GM21825 (cell line): Measurements from ENCODE around the gene P2RY6.
"Not testable (repeated sequence)": the region's sequence is repeated elsewhere in the genome, so short reads cannot be mapped to it uniquely, and the experiment has no call there.

Source experiments
- ATAC-seq: cut with Tn5 transposase; IDR thresholded peaks from one replicate; pipeline ENCODE4 v1.9.1; 2021; ENCODE audit warnings: mild to moderate bottlenecking, moderate library complexity; ENCODE audit not compliant: unreplicated experiment

The P2RY6 gene

GRCh38 chr11:73259406-73260126, 12.6 kb upstream of the P2RY6 start:
- ATAC-seq = no peak

GRCh38 chr11:73260127-73260457, 12.0 kb upstream of the P2RY6 start:
- ATAC-seq = no peak

- no peak for ATAC-seq
Measured at GRCh38 chr11:73262851-73263495, 9.2 kb upstream of the P2RY6 start.

GRCh38 chr11:73263640-73264039, 8.5 kb upstream of the P2RY6 start:
- no peak for ATAC-seq

GRCh38 chr11:73265278-73265810, 6.8 kb upstream of the P2RY6 start:
- ATAC-seq = no peak

GRCh38 chr11:73265853-73266645, 6.1 kb upstream of the P2RY6 start:
- no peak for ATAC-seq

- no peak for ATAC-seq
Measured at GRCh38 chr11:73266646-73267020, 5.5 kb upstream of the P2RY6 start.

GRCh38 chr11:73267122-73267846, 4.9 kb upstream of the P2RY6 start:
- ATAC-seq = no peak

GRCh38 chr11:73267906-73268540, 4.1 kb upstream of the P2RY6 start:
- ATAC-seq = no peak

- ATAC-seq = no peak
Measured at GRCh38 chr11:73268671-73269271, 3.4 kb upstream of the P2RY6 start.

GRCh38 chr11:73269459-73270015, 2.6 kb upstream of the P2RY6 start:
- no peak for ATAC-seq

GRCh38 chr11:73270016-73270854, 1.9 kb upstream of the P2RY6 start:
- no peak for ATAC-seq

GRCh38 chr11:73270855-73271477, 1.2 kb upstream of the P2RY6 start:
- no peak for ATAC-seq

GRCh38 chr11:73271478-73271865, 666 bp upstream of the P2RY6 start:
- not testable (repeated sequence) for ATAC-seq

GRCh38 chr11:73272680-73273038, 521 bp downstream of the P2RY6 start:
- no peak for ATAC-seq

- ATAC-seq = no peak
Measured at GRCh38 chr11:73273222-73273895, 1.2 kb downstream of the P2RY6 start.

- not testable (repeated sequence) for ATAC-seq
Measured at GRCh38 chr11:73274191-73274590, 2.1 kb downstream of the P2RY6 start.

- ATAC-seq = no peak
Measured at GRCh38 chr11:73274722-73275380, 2.7 kb downstream of the P2RY6 start.
